ENCODE measurements around the gene IVL. TPM values are rescaled to one million over a fixed set of nuclear protein-coding genes. Genes with fewer than 3 reads are reported as not detected.

The IVL gene
- total RNA-seq, 2 donors from 2014 or later, result not detected

DNA sequence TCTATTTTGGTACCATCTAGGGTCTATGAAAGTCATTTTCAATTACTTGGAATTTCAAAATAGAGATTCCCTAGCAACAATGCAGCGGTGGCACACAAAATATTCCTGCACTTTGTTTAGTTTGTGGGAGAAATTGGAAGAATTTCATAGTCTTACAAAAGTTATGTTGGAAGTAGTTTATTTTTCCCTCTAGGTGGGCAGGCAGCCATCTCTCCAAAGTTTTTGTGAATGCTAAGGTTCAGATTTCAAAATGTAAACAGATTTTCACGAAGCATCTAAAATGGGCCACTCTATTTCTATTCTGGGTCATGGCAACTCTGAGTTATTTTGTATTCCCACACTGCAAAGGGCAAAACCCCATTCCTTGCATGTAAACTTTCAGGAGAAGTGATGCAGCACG lies 22.3 kb upstream of the IVL start:
- Mint-ChIP-seq H3K4me1 (no peaks in the 10 kb centered on the region), H3K4me3 (no peak overlapping the region), H3K27me3 (ENCODE audit: insufficient read depth) (peaks cover 3% of the 10 kb centered on the region), H3K9me3 (peaks cover 86% of the 10 kb centered on the region), H3K36me3 (ENCODE audit: low read depth) (no peaks in the 10 kb centered on the region), H3K27ac (no peak overlapping the region)
- H3K27ac ChIP-seq (ENCODE audit: low read depth, low read length), result no peak overlapping the region
- no peaks in the 10 kb centered on the region for H3K27me3 ChIP-seq (ENCODE audit: control insufficient read depth, insufficient read depth, low read length, poor library complexity, severe bottlenecking)
- H3K4me3 ChIP-seq (ENCODE audit: low read length), result no peak overlapping the region
- TF ChIP-seq, protein P1, sequence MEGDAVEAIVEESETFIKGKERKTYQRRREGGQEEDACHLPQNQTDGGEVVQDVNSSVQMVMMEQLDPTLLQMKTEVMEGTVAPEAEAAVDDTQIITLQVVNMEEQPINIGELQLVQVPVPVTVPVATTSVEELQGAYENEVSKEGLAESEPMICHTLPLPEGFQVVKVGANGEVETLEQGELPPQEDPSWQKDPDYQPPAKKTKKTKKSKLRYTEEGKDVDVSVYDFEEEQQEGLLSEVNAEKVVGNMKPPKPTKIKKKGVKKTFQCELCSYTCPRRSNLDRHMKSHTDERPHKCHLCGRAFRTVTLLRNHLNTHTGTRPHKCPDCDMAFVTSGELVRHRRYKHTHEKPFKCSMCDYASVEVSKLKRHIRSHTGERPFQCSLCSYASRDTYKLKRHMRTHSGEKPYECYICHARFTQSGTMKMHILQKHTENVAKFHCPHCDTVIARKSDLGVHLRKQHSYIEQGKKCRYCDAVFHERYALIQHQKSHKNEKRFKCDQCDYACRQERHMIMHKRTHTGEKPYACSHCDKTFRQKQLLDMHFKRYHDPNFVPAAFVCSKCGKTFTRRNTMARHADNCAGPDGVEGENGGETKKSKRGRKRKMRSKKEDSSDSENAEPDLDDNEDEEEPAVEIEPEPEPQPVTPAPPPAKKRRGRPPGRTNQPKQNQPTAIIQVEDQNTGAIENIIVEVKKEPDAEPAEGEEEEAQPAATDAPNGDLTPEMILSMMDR (conservative IDR thresholded peaks at IDR 0.05), result no peak
- H3K4me1 ChIP-seq (ENCODE audit: control insufficient read depth, insufficient read depth, low read length), result no peaks in the 10 kb centered on the region
- no peak for DNase-seq
- no peak overlapping the region for H3K9ac ChIP-seq (ENCODE audit: extremely low read depth, low read length, poor library complexity, severe bottlenecking)
- H3K36me3 ChIP-seq (ENCODE audit: control insufficient read depth, insufficient read depth, low read length), result no peaks in the 10 kb centered on the region
- WGBS, 2 experiments (ENCODE audit: insufficient coverage in 1 of 2, insufficient read length in 1 of 2), result 0 to 31% methylated on average over 1 to 3 of the region's 3 CpGs
- peaks cover 39% of the 10 kb centered on the region for H3K9me3 ChIP-seq (ENCODE audit: control insufficient read depth, low read length)

DNA sequence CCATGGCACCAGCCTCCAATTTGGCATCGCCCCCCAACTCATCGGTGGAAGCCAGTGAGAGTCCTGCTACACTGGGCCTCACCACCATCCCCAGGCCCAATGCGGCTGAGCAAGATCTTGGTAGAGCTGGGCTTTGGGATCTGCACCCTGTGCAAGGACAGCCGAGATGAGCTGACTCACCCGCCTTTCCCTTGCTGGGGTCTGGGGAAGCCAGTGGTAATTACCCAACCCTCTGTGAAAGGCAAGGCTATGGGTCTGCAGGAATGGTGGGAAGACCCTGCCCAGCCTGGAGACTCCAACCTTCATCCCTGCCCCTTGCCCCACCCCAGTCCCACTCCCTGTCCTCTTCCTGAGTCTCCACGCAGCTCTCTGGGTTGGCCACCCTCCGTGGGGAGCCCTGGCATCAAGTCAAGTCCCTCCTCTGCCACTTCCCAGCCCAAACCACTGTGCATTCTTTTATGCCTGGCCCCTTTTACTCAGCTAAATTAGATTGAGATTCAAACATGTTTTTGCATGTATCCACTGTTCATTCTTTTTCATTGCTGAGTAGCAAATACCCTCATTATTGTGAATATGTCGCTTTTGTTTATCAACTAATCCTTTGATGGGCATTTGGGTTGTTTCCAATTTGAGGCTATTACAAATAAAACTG lies 21.5 kb upstream of the IVL start:
- DNase-seq, result no peak
- no peak overlapping the region for H3K9ac ChIP-seq (ENCODE audit: extremely low read depth, low read length, poor library complexity, severe bottlenecking)
- Mint-ChIP-seq H3K27me3 (ENCODE audit: insufficient read depth) (peaks cover 3% of the 10 kb centered on the region), H3K27ac (no peak overlapping the region), H3K4me1 (no peaks in the 10 kb centered on the region), H3K36me3 (ENCODE audit: low read depth) (peaks cover 2% of the 10 kb centered on the region), H3K4me3 (no peak overlapping the region), H3K9me3 (peaks cover 91% of the 10 kb centered on the region)
- 51% methylated on average over 8 of the region's 8 CpGs; no CpG with 5 or more reads in 1 of the 2 experiments for WGBS, 2 experiments (ENCODE audit: insufficient coverage in 1 of 2, insufficient read length in 1 of 2)
- H3K9me3 ChIP-seq (ENCODE audit: control insufficient read depth, low read length), result peaks cover 43% of the 10 kb centered on the region
- no peak overlapping the region for H3K27ac ChIP-seq (ENCODE audit: low read depth, low read length)
- no peak overlapping the region for H3K4me3 ChIP-seq (ENCODE audit: low read length)
- no peaks in the 10 kb centered on the region for H3K4me1 ChIP-seq (ENCODE audit: control insufficient read depth, insufficient read depth, low read length)
- TF ChIP-seq, protein P1 (conservative IDR thresholded peaks at IDR 0.05), result no peak
- H3K36me3 ChIP-seq (ENCODE audit: control insufficient read depth, insufficient read depth, low read length), result no peaks in the 10 kb centered on the region
- no peaks in the 10 kb centered on the region for H3K27me3 ChIP-seq (ENCODE audit: control insufficient read depth, insufficient read depth, low read length, poor library complexity, severe bottlenecking)

DNA sequence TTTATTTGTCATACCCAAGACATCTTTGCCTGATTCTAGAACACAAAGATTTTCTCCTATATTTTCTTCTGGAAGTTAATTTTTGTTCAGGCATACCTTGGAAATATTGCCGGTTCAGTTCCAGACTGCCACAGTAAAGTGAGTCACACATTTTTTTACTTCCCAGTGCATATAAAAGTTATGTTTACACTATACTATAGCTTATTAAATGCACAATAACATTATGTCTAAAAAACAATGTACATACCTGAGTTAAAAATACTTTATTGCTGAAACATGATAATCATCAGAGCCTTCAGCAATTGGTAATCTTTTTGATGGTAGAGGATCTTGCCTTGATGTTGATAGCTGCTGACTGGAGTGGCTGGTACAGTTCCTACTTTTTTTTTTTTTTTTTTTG lies 20.2 kb upstream of the IVL start:
- Histone ChIP-seq H3K9ac (ENCODE audit: extremely low read depth, low read length, poor library complexity, severe bottlenecking) (no peak overlapping the region), H3K36me3 (ENCODE audit: control insufficient read depth, insufficient read depth, low read length) (no peaks in the 10 kb centered on the region), H3K27me3 (ENCODE audit: control insufficient read depth, insufficient read depth, low read length, poor library complexity, severe bottlenecking) (no peaks in the 10 kb centered on the region), H3K27ac (ENCODE audit: low read depth, low read length) (no peak overlapping the region), H3K9me3 (ENCODE audit: control insufficient read depth, low read length) (peaks cover 55% of the 10 kb centered on the region), H3K4me1 (ENCODE audit: control insufficient read depth, insufficient read depth, low read length) (no peaks in the 10 kb centered on the region), H3K4me3 (ENCODE audit: low read length) (no peak overlapping the region)
- TF ChIP-seq, protein P1 (conservative IDR thresholded peaks at IDR 0.05), result no peak
- 100% methylated on average over 1 of the region's 1 CpG; no CpG with 5 or more reads in 1 of the 2 experiments for WGBS, 2 experiments (ENCODE audit: insufficient coverage in 1 of 2, insufficient read length in 1 of 2)
- no peak overlapping the region for H3K27ac Mint-ChIP-seq
- no peak for DNase-seq
- no peaks in the 10 kb centered on the region for H3K27me3 Mint-ChIP-seq (ENCODE audit: insufficient read depth)
- H3K4me1 Mint-ChIP-seq, result no peaks in the 10 kb centered on the region
- peaks cover 2% of the 10 kb centered on the region for H3K36me3 Mint-ChIP-seq (ENCODE audit: low read depth)
- no peak overlapping the region for H3K4me3 Mint-ChIP-seq
- peaks cover 89% of the 10 kb centered on the region for H3K9me3 Mint-ChIP-seq

Measured in endodermal cell (in vitro differentiated cells).